COLO668 (cell line): ENCODE measurements around the gene TASP1.
"Not testable (repeated sequence)": the region's sequence is repeated elsewhere in the genome, so short reads cannot be mapped to it uniquely, and the experiment has no call there.

Experiments
- DNase-seq: peaks from one replicate; lab custom pipeline; 2025; ENCODE audit not compliant: unreplicated experiment; lab: John Stamatoyannopoulos, UW

Gene TASP1

DNA sequence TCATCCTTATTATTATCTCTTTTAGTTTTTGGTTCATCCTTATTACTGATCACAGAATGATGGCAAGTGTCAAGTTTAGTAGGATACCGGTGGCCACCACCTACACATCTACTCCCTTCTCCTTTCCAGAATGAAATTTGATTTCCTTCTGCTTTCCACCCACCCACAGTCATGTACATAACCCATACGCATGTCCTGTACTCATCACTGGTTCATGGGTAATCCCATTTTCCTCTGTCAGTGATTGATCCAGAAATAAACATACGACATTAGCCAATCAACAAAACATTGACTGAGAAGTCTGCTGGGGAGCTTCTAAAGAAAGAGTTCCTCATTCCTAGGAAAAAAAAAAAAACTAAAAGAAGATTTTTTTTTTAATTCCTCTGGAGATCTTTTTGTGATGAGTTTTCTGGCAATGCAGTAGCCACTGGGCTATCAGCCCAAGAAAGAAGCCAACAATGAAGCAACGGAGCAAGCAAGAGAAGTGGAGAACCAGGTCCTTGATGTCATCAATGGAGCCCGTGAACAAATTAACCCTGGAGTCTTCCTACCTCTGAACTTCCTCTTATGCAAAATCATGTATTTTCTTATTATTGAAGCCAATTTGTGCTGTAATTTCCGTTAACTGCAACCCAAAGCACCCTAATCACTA is 127.8 kb downstream of the TASP1 start:
- no peak for DNase-seq

DNA sequence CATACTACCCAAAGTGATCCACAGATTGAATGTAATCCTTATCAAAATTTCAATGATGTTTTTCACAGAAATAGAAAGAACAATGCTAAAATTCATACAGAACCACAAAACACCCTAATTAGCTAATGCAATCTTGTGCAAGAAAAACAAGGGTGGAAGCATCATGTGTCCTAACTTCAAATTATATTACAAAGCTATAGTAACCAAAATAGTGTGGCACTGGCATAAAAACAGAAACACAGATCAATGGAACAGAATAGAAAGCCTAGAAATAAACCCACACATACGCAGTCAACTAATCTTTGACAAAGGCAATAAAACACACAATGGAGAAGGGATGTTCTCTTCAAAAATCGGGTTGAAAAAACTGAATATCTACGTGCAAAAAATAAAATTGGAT is 131.1 kb downstream of the TASP1 start:
- DNase-seq = no peak

GRCh38 chr20:13501500-13501899 is 137.2 kb downstream of the TASP1 start:
- DNase-seq = no peak

- no peak for DNase-seq
Measured at GRCh38 chr20:13494019-13494418, 144.7 kb downstream of the TASP1 start.

- no peak for DNase-seq
Measured at GRCh38 chr20:13493143-13493542, 145.6 kb downstream of the TASP1 start.

DNA sequence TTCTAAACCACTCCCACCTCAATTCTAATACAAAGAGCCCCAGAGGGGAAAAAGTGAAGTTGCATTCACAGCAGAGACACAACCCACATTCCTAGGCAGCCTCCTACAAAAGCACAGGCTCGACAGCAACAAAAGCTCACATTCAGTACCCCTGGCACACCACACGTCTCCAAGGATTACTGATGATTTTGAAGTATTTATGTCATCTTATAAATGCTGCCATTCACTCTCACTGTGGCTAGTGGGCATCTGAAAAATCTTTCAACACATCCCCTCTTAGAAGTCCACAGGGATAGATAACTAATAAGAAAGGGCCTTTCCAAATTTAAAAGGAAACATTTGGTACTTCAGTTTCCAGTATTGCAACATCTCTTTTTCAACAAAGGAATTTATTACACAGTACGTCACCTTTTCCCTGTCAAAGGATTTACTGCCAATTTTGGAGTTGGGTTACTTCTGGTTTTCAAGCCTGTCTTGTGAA is 146.7 kb downstream of the TASP1 start:
- DNase-seq = no peak

DNA sequence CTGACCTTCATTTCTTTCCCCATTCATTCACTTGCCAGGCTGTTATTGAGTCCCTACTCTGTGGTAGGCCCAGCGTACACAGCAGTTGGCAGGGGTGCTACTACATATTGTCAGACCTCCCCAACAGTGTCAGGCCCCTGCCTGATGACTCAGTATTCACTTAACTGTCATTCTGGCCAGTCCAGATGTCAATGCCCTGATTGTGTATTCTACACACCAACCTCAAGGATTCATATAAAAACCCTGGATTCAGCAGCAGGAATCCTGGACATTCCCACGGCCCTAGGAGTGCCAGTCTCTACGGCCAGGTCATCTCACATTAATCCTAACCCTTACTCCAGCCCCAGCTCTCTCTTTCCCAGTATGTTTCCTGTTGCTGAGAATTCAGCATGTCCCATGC is 151.5 kb downstream of the TASP1 start:
- no peak for DNase-seq

- no peak for DNase-seq
Measured at GRCh38 chr20:13486694-13487093, 152.0 kb downstream of the TASP1 start.

DNA sequence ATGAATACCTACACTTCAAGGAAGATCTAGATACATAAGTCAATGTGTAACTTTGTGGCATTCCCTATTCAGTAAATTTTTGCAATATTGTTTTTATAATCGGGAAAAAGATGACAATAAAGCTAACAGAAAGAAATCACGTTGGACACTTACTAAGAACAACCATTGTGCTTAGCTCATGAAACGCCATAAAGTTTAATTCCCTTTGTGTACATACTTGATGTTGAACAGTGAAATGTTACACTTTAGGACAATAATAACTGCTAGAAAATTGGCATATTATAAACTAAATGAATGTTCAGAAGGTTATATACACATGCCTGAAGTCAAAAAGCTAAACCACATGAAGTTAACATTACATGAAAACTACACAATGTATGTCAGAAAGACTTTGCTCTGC is 153.2 kb downstream of the TASP1 start:
- no peak for DNase-seq

GRCh38 chr20:13485019-13485418 is 153.7 kb downstream of the TASP1 start:
- DNase-seq = not testable (repeated sequence)

- not testable (repeated sequence) for DNase-seq
Measured at GRCh38 chr20:13483472-13483871, 155.3 kb downstream of the TASP1 start.

GRCh38 chr20:13478366-13478765 is 160.4 kb downstream of the TASP1 start:
- no peak for DNase-seq

GRCh38 chr20:13474467-13474866 is 164.3 kb downstream of the TASP1 start:
- DNase-seq = no peak

DNA sequence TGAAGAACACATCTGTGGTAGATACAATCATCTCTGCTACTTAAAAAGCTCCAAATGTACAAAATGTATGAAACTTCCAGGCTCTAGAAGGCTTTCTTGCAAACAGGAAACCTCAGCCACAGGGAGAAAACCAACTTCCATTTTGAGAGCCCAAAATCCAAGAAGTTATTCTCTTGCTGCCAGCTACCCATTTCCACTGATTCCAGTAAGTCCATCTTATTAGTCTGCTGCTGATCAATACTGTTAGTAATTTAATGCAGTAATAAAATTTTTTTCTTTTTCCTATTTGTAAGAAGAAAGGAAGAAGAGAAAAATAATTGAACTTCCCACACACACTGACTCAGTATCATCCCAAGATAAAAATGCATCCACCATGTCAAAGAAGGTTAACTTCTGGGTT is 169.5 kb downstream of the TASP1 start:
- DNase-seq = no peak

GRCh38 chr20:13468166-13468565 is 170.6 kb downstream of the TASP1 start:
- no peak for DNase-seq

GRCh38 chr20:13464702-13465101 is 174.0 kb downstream of the TASP1 start:
- DNase-seq = no peak

- DNase-seq = no peak
Measured at GRCh38 chr20:13461849-13462458, 176.8 kb downstream of the TASP1 start.

GRCh38 chr20:13458860-13459451 is 179.8 kb downstream of the TASP1 start:
- DNase-seq = peak; percentile 8

DNA sequence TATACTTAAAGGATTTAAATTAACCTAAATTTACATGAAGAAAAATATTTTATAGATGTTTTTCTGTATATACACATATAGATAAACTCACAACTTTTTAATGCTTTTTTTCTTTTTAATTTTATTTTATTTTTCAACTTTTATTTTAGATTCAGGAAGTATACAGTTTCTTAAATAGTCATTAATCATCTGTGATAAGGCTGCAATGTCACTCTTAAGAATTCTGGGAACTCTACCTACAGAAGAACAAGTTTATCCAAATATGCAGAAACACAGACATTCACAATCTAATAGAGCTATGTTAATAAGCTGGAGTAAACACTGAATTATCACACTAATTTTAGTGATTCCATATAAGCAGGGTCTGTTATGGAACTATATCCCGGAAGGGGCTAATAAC is 181.2 kb downstream of the TASP1 start:
- DNase-seq = no peak

GRCh38 chr20:13455713-13456112 is 183.0 kb downstream of the TASP1 start:
- DNase-seq = no peak

DNA sequence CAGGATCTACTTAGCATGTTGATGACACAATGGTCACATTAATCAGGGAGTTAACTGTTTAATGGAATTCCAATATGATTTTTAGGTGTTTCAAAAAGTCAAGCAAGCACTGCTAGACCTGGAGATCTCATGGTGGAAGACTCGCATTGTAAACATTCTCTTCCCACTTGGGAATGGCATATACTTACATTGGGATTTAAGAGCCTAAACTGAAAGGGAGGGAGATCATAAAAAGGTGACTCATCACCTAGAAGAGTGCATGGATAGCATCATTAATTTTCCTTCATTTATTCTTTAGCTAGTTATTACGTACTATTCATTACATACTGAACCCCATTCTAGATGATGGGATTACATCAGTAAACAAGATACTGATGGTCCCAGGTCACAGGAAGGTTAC is 185.4 kb downstream of the TASP1 start:
- DNase-seq = no peak

DNA sequence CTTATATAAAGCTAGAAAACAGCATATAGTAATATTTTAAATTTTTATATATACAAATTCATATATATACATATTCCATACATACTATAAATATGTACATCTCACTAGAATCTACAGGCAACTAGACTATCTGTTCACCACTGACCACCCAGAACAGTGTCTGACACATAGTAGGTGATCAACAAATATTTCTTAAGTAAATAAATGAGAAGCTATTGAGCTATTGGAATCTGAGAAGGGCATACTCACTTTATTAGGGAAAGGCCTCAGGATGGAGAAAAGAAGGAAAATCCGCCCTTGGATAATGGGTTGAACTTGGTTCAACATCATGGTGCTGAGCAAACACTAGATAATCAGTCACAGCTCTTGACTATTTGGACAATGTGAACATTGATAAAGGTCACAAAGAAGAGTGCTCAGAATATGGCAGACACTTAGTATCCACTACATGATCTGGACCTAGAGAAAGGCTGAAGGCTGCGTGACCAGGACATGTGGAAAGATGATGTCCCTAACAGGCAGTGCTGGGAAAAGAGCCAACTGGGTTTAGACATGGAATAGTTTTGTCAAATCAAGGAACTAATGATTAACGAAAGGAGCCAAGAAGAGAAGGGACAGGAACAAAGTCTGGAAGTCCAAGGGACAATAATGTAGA is 186.1 kb downstream of the TASP1 start:
- no peak for DNase-seq
